Non-pigmented ciliary epithelial cell (primary cell): ENCODE measurements around the gene SLC7A14.

Source experiments
- DNase-seq: peaks from one replicate; pipeline ENCODE4 v3.0.0-alpha.2; 2010; ENCODE audit warnings: low read depth

SLC7A14 gene

GRCh38 chr3:170425491-170426239 is 160.2 kb downstream of the SLC7A14 start:
- no peak for DNase-seq

GRCh38 chr3:170424879-170425278 is 161.0 kb downstream of the SLC7A14 start:
- peak; percentile 51 for DNase-seq

GRCh38 chr3:170423001-170423615 is 162.8 kb downstream of the SLC7A14 start:
- DNase-seq, result no peak

GRCh38 chr3:170421758-170422157 is 164.1 kb downstream of the SLC7A14 start:
- no peak for DNase-seq

- no peak for DNase-seq
Measured at GRCh38 chr3:170421111-170421641, 164.7 kb downstream of the SLC7A14 start.

- DNase-seq, result no peak
Measured at GRCh38 chr3:170420307-170420821, 165.5 kb downstream of the SLC7A14 start.

GRCh38 chr3:170419557-170420087 is 166.3 kb downstream of the SLC7A14 start:
- DNase-seq, result no peak

- no peak for DNase-seq
Measured at GRCh38 chr3:170418422-170419398, 167.2 kb downstream of the SLC7A14 start, which contains the start of gene CLDN11. Gene CLDN11, plus strand, starts transcription at chr3:170418868. Its CDS starts 199 bp downstream, at chr3:170419067.

- DNase-seq, result no peak
Measured at GRCh38 chr3:170417090-170417489, 168.8 kb downstream of the SLC7A14 start.

- DNase-seq, result peak; percentile 76
Measured at GRCh38 chr3:170414202-170414663, 171.6 kb downstream of the SLC7A14 start.

GRCh38 chr3:170413291-170413690 is 172.6 kb downstream of the SLC7A14 start:
- DNase-seq, result no peak

GRCh38 chr3:170410428-170411029 is 175.3 kb downstream of the SLC7A14 start:
- no peak for DNase-seq
